ENCODE results near the gene BAZ1A. TPM values are rescaled to one million over a fixed set of nuclear protein-coding genes. Genes with fewer than 3 reads are reported as not detected.

BAZ1A gene
- total RNA-seq, 4 donors from 2014 or later = 14.6 to 27.3 (median 24.5) TPM

GRCh38 chr14:34792598-34792997 lies 82.6 kb downstream of the BAZ1A start:
- H3K36me3 ChIP-seq = peaks cover 18 to 70% (median 34%) of the 10 kb centered on the region in 4 donors
- intact Hi-C loops (cut with DNase I) = no loop called here
- WGBS = 87% methylated on average over 1 of the region's 1 CpG

GRCh38 chr14:34785223-34786006 lies 89.7 kb downstream of the BAZ1A start:
- Histone ChIP-seq H3K27ac (replicated peaks in 1 of 4) (no peak overlapping the region), H3K4me3 (no peak overlapping the region), H3K36me3 (peaks cover 15 to 65% (median 38%) of the 10 kb centered on the region in 4 donors), H3K27me3 (no peaks in the 10 kb centered on the region), H3K4me1 (no peaks in the 10 kb centered on the region), H3K9me3 (no peaks in the 10 kb centered on the region)
- TF ChIP-seq POLR2A (IDR thresholded peaks at IDR 0.05; ENCODE audit: low read depth) (no peak), EP300 (IDR thresholded peaks at IDR 0.05) (no peak), CTCF (IDR thresholded peaks at IDR 0.05) (no peak), POLR2AphosphoS5 (IDR thresholded peaks at IDR 0.05) (no peak)
- 74% methylated on average over 3 of the region's 3 CpGs for WGBS
- intact Hi-C loops (cut with DNase I) = no loop called here
- no peak for DNase-seq (ENCODE audit: extremely low spot score)

More at GRCh38 chr14:34792598-34792997, 82.6 kb downstream of the BAZ1A start:
- Histone ChIP-seq H3K27ac (replicated peaks in 1 of 4) (no peak overlapping the region), H3K27me3 (no peaks in the 10 kb centered on the region), H3K9me3 (no peaks in the 10 kb centered on the region), H3K4me3 (no peak overlapping the region), H3K4me1 (no peaks in the 10 kb centered on the region)
- DNase-seq (ENCODE audit: extremely low spot score) = no peak
- no peak for TF ChIP-seq POLR2AphosphoS5 (IDR thresholded peaks at IDR 0.05)
- TF ChIP-seq CTCF (IDR thresholded peaks at IDR 0.05) = no peak
- no peak for TF ChIP-seq EP300 (IDR thresholded peaks at IDR 0.05)
- TF ChIP-seq POLR2A (IDR thresholded peaks at IDR 0.05; ENCODE audit: low read depth) = no peak

GRCh38 chr14:34782031-34782430 lies 93.1 kb downstream of the BAZ1A start:
- intact Hi-C loops (cut with DNase I) = no loop called here
- DNase-seq (ENCODE audit: extremely low spot score) = no peak
- peaks cover 18 to 75% (median 46%) of the 10 kb centered on the region in 4 donors for H3K36me3 ChIP-seq
- no peak overlapping the region for H3K4me3 ChIP-seq
- H3K27me3 ChIP-seq = no peaks in the 10 kb centered on the region
- H3K9me3 ChIP-seq = no peaks in the 10 kb centered on the region
- no peak overlapping the region for H3K27ac ChIP-seq (replicated peaks in 1 of 4)
- 89% methylated on average over 2 of the region's 2 CpGs for WGBS
- no peak for TF ChIP-seq POLR2A (IDR thresholded peaks at IDR 0.05; ENCODE audit: low read depth)
- H3K4me1 ChIP-seq = no peaks in the 10 kb centered on the region

- H3K4me1 ChIP-seq = no peaks in the 10 kb centered on the region
- no peak overlapping the region for H3K4me3 ChIP-seq
- H3K9me3 ChIP-seq = no peaks in the 10 kb centered on the region
- peaks cover 18 to 83% (median 48%) of the 10 kb centered on the region in 4 donors for H3K36me3 ChIP-seq
- intact Hi-C loops (cut with DNase I) = no loop called here
- no peak for DNase-seq (ENCODE audit: extremely low spot score)
- TF ChIP-seq CTCF (IDR thresholded peaks at IDR 0.05) (no peak), POLR2A (IDR thresholded peaks at IDR 0.05; ENCODE audit: low read depth) (no peak), POLR2AphosphoS5 (IDR thresholded peaks at IDR 0.05) (no peak), EP300 (IDR thresholded peaks at IDR 0.05) (no peak)
- no peaks in the 10 kb centered on the region for H3K27me3 ChIP-seq
- no peak overlapping the region for H3K27ac ChIP-seq (replicated peaks in 1 of 4)
- 93% methylated on average over 1 of the region's 1 CpG for WGBS
These were observed 93.9 kb downstream of the BAZ1A start for GRCh38 chr14:34781242-34781641.

GRCh38 chr14:34780646-34781045 lies 94.5 kb downstream of the BAZ1A start:
- no peak overlapping the region for H3K4me3 ChIP-seq
- intact Hi-C loops (cut with DNase I) = no loop called here
- TF ChIP-seq CTCF (IDR thresholded peaks at IDR 0.05) (no peak), EP300 (IDR thresholded peaks at IDR 0.05) (no peak), POLR2A (IDR thresholded peaks at IDR 0.05; ENCODE audit: low read depth) (no peak), POLR2AphosphoS5 (IDR thresholded peaks at IDR 0.05) (no peak)

More at GRCh38 chr14:34780646-34781045, 94.5 kb downstream of the BAZ1A start:
- Histone ChIP-seq H3K27me3 (no peaks in the 10 kb centered on the region), H3K36me3 (peaks cover 18 to 85% (median 50%) of the 10 kb centered on the region in 4 donors), H3K4me1 (no peaks in the 10 kb centered on the region), H3K9me3 (no peaks in the 10 kb centered on the region), H3K27ac (replicated peaks in 1 of 4) (no peak overlapping the region)
- DNase-seq (ENCODE audit: extremely low spot score) = no peak

Data from esophagus muscularis mucosa (tissue), 4 donors.